ENCODE data around the gene NCKAP5.

NCKAP5 gene

GRCh38 chr2:132654968-132655367 lies 913.3 kb downstream of the NCKAP5 start:
- no peaks in the 10 kb centered on the region for H3K36me3 ChIP-seq
- H3K27me3 ChIP-seq (ENCODE audit: insufficient read depth, low read depth, severe bottlenecking) = no peaks in the 10 kb centered on the region
- no peak overlapping the region for H3K4me3 ChIP-seq (ENCODE audit: low read depth, low read length)
- TF ChIP-seq, protein P1, sequence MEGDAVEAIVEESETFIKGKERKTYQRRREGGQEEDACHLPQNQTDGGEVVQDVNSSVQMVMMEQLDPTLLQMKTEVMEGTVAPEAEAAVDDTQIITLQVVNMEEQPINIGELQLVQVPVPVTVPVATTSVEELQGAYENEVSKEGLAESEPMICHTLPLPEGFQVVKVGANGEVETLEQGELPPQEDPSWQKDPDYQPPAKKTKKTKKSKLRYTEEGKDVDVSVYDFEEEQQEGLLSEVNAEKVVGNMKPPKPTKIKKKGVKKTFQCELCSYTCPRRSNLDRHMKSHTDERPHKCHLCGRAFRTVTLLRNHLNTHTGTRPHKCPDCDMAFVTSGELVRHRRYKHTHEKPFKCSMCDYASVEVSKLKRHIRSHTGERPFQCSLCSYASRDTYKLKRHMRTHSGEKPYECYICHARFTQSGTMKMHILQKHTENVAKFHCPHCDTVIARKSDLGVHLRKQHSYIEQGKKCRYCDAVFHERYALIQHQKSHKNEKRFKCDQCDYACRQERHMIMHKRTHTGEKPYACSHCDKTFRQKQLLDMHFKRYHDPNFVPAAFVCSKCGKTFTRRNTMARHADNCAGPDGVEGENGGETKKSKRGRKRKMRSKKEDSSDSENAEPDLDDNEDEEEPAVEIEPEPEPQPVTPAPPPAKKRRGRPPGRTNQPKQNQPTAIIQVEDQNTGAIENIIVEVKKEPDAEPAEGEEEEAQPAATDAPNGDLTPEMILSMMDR (IDR thresholded peaks at IDR 0.05; ENCODE audit: low read depth, low read length) = no peak
- H3K27ac ChIP-seq = no peak overlapping the region
- no peaks in the 10 kb centered on the region for H3K9me3 ChIP-seq (ENCODE audit: severe bottlenecking)
- DNase-seq = no peak

- no peak overlapping the region for H3K27ac ChIP-seq
- no peaks in the 10 kb centered on the region for H3K36me3 ChIP-seq
- DNase-seq = no peak
- no peak overlapping the region for H3K4me3 ChIP-seq (ENCODE audit: low read depth, low read length)
- H3K27me3 ChIP-seq (ENCODE audit: insufficient read depth, low read depth, severe bottlenecking) = no peaks in the 10 kb centered on the region
- no peaks in the 10 kb centered on the region for H3K9me3 ChIP-seq (ENCODE audit: severe bottlenecking)
- TF ChIP-seq, protein P1 (IDR thresholded peaks at IDR 0.05; ENCODE audit: low read depth, low read length) = no peak
These were observed 913.9 kb downstream of the NCKAP5 start for GRCh38 chr2:132654335-132654734.

DNA sequence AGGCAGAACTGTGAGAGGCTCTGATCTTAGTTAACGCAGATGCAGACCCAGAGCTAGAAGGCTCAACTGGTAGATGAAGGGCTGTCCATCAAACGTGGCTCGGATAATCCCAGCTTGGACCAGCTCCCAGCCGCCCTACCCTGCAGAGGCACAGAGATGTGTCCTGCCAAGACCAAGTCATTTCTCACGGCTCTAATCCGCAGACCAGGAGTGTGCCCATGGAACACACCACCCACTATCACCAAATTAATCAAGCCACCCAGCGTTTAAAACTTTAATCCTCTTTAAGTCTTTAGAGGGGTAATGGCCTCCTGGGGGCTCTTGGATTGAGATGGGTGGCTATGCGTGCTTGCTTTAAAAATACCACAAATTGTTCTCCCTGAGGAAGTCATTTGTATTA lies 915.8 kb downstream of the NCKAP5 start:
- no peak overlapping the region for H3K27ac ChIP-seq
- H3K4me3 ChIP-seq (ENCODE audit: low read depth, low read length) = no peak overlapping the region
- H3K9me3 ChIP-seq (ENCODE audit: severe bottlenecking) = no peaks in the 10 kb centered on the region
- TF ChIP-seq, protein P1 (IDR thresholded peaks at IDR 0.05; ENCODE audit: low read depth, low read length) = no peak
- peak; percentile 96 for DNase-seq
- no peaks in the 10 kb centered on the region for H3K27me3 ChIP-seq (ENCODE audit: insufficient read depth, low read depth, severe bottlenecking)
- no peaks in the 10 kb centered on the region for H3K36me3 ChIP-seq

DNA sequence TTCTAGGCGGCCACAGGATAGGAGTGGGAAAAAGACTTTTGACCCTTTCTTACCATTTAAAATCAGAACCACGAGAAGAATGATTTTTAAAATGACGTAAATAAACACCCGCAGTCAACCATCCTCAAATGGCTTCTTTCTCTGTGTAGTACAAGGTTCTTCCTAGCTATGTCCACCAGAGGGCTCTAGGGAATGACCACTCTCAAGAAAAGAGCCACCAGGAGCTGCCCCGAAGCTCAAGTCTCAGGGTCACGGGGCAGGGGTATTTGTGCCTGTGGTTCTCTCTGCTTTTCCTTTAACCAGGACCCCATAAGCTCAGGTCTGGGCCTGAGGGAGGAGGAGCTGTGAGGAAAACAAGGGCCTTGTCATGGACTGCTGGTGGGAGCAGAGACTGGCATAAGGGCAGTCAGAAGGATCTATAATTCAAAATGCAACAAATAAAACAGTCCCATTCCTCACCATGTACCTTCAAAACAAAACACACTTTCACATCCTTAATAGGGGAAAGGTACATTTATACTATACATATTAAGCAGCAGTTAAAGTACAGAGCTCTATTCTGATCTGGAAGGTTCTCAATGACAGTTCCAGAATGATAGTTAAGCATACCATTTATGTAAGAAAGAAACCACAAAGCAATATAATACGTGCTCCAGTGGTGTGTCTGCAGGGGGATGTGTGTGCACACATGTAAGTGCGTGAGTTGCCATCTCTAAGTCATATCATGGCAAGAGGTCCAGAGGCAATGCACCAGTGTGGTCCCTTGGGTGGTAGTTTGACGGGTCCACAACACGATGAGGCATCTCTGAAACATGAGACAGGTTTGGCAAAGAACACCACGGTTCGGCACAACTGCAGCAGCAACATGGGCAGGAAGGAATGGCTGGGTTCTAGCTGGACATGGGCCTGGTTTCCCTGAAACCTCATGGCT lies 916.9 kb downstream of the NCKAP5 start:
- TF ChIP-seq, protein P1 (IDR thresholded peaks at IDR 0.05; ENCODE audit: low read depth, low read length) = peak; percentile 42
- no peak overlapping the region for H3K27ac ChIP-seq
- DNase-seq = peak; percentile 33
- no peaks in the 10 kb centered on the region for H3K9me3 ChIP-seq (ENCODE audit: severe bottlenecking)
- no peaks in the 10 kb centered on the region for H3K36me3 ChIP-seq
- H3K4me3 ChIP-seq (ENCODE audit: low read depth, low read length) = no peak overlapping the region
- no peaks in the 10 kb centered on the region for H3K27me3 ChIP-seq (ENCODE audit: insufficient read depth, low read depth, severe bottlenecking)

GRCh38 chr2:132646540-132647108 lies 921.6 kb downstream of the NCKAP5 start:
- TF ChIP-seq, protein P1 (IDR thresholded peaks at IDR 0.05; ENCODE audit: low read depth, low read length) = no peak
- Histone ChIP-seq H3K27ac (no peak overlapping the region), H3K4me3 (ENCODE audit: low read depth, low read length) (no peak overlapping the region)

More at GRCh38 chr2:132646540-132647108, 921.6 kb downstream of the NCKAP5 start:
- DNase-seq = no peak
- no peaks in the 10 kb centered on the region for H3K36me3 ChIP-seq
- H3K9me3 ChIP-seq (ENCODE audit: severe bottlenecking) = no peaks in the 10 kb centered on the region
- no peaks in the 10 kb centered on the region for H3K27me3 ChIP-seq (ENCODE audit: insufficient read depth, low read depth, severe bottlenecking)

All from WERI-Rb-1 (cell line).